ENCODE measurements around the gene WDR59. TPM values are rescaled to one million over a fixed set of nuclear protein-coding genes. Genes with fewer than 3 reads are reported as not detected.

Gene WDR59
- total RNA-seq, 4 donors from 2014 or later = 26.0 to 59.4 (median 48.4) TPM

DNA sequence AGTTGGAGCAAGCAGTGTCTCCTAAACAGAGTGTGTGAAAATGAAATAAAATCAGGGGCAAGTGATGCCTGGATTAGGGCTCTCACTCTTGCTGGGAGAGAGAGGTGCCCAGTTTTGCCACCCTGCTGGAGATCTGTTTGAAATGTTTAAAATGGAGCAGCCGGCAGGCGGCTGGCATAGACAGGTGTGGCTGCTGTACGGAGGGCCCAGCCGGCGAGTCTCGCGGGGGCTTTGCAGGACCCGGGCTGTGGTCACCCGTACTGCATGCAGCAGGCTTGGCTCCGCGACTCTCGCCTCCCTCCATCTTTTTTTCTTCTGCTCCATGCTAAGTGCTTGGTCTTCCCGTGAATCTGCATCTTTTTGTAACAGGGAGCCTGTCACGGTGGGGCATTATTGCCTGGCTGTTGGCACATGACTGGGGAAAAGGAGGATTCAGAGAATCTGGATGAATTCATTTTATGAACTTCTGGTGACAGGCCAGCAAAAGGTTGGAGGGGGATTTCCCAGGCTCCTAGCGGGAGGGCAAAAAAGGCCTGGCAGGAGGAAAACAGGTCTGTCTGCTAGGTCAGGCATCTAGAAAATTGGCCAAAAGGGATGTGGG, 15.7 kb upstream of the WDR59 start:
- 10 to 12% methylated on average over 15 of the region's 15 CpGs for WGBS, 2 donors
- H3K4me3 ChIP-seq (ENCODE audit: low read depth, poor library complexity, severe bottlenecking) = peak overlapping the region; percentile 78
- intact Hi-C loops (cut with DNase I; ENCODE audit: low total_unique reads) = no loop called here
- TF ChIP-seq POLR2A (IDR thresholded peaks at IDR 0.05) (no peak), CTCF (IDR thresholded peaks at IDR 0.05) (no peak)
- peak in 1 of 2 donors; percentile 85 for DNase-seq (ENCODE audit: low spot score in 2 of 2)

DNA sequence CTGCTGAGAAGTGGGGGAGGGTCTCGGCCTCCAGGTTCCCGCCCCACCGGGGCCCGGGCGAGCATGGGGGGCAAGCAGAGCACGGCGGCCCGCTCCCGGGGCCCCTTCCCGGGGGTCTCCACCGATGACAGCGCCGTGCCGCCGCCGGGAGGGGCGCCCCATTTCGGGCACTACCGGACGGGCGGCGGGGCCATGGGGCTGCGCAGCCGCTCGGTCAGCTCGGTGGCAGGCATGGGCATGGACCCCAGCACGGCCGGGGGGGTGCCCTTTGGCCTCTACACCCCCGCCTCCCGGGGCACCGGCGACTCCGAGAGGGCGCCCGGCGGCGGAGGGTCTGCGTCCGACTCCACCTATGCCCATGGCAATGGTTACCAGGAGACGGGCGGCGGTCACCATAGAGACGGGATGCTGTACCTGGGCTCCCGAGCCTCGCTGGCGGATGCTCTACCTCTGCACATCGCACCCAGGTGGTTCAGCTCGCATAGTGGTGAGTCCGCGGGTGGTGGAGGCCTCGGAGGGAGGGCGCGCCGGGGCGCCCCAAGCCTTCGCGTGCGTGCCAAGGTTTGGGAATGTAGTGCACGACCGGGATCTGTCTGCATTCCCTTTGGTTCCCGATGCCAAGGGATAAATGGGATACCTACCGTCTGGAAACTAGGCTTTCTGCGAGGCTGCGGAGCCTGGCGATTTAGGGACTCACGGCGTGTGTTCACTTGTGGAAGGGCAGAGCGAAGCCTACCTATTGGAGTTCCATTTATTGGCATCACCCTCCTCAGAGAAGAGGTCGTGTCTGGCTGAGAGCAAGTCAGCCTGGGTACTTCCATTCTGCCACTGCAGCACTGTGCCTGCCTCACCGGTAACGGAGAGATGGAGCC, 14.9 kb upstream of the WDR59 start:
- DNase-seq (ENCODE audit: low spot score in 2 of 2) = peak in 1 of 2 donors; percentile 91
- 2% methylated on average over 18 to 45 of the region's 71 CpGs for WGBS, 2 donors
- intact Hi-C loops (cut with DNase I; ENCODE audit: low total_unique reads) = loop anchor here (2.0 kb wide), 1 partner anchor 111 kb away; no protein-coding TSS in a partner anchor

DNA sequence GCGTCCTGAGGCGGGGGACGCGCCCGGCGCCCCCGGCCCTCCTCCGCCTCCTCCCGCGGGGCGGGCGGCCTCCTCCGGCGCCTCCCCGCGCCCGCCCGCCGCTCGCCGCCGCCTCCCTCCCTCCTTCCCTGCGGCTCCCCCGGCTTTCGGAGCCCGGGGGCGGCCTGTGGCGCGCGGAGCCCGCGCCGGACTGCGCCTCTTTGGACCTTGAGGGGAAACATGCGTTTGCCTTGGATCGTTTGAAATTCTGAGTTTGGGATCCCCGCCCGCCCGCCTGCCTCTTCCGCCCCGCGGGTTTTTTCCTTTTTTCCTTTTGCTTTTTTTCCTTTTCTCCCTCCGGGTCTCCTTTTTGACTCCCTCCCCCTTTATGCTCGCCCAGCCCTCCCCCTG, 14.3 kb upstream of the WDR59 start:
- intact Hi-C loops (cut with DNase I; ENCODE audit: low total_unique reads) = loop anchor here (2.0 kb wide), 1 partner anchor 112 kb away; no protein-coding TSS in a partner anchor
- DNase-seq (ENCODE audit: low spot score in 2 of 2) = peak in 1 of 2 donors; percentile 84
- no peak for TF ChIP-seq POLR2A (IDR thresholded peaks at IDR 0.05)
- no peak for TF ChIP-seq CTCF (IDR thresholded peaks at IDR 0.05)

More for the DNA sequence above, 14.9 kb upstream of the WDR59 start:
- TF ChIP-seq CTCF (IDR thresholded peaks at IDR 0.05) = no peak
- no peak for TF ChIP-seq POLR2A (IDR thresholded peaks at IDR 0.05)
- peak overlapping the region; percentile 78 for H3K4me3 ChIP-seq (ENCODE audit: low read depth, poor library complexity, severe bottlenecking)

GRCh38 chr16:74998481-74999218, 13.7 kb upstream of the WDR59 start, which contains the start of gene ZNRF1:
ZNRF1 (plus strand) TSS chr16:74999024; CDS start chr16:74999672, 648 bp downstream.
- peak; percentile 77 to 96 for DNase-seq (ENCODE audit: low spot score in 2 of 2)
- 0 to 1% methylated on average over 15 to 37 of the region's 73 CpGs for WGBS, 2 donors
- intact Hi-C loops (cut with DNase I; ENCODE audit: low total_unique reads) = loop anchor here (2.0 kb wide), 1 partner anchor 112 kb away; no protein-coding TSS in a partner anchor
- H3K4me3 ChIP-seq (ENCODE audit: low read depth, poor library complexity, severe bottlenecking) = peak within 1 kb of the TSS; percentile 78
- TF ChIP-seq CTCF (IDR thresholded peaks at IDR 0.05) = peak in 1 of 3 donors; percentile 40
- TF ChIP-seq POLR2A (IDR thresholded peaks at IDR 0.05) = no peak

More for the DNA sequence above, 14.3 kb upstream of the WDR59 start:
- 2% methylated on average over 22 to 26 of the region's 44 CpGs for WGBS, 2 donors
- peak overlapping the region; percentile 78 for H3K4me3 ChIP-seq (ENCODE audit: low read depth, poor library complexity, severe bottlenecking)

- DNase-seq (ENCODE audit: low spot score in 2 of 2) = peak in 1 of 2 donors; percentile 60
- TF ChIP-seq POLR2A (IDR thresholded peaks at IDR 0.05) = no peak
- no peak for TF ChIP-seq CTCF (IDR thresholded peaks at IDR 0.05)
- H3K4me3 ChIP-seq (ENCODE audit: low read depth, poor library complexity, severe bottlenecking) = no peak overlapping the region
- WGBS, 2 donors = 79 to 82% methylated on average over 8 of the region's 8 CpGs
- intact Hi-C loops (cut with DNase I; ENCODE audit: low total_unique reads) = no loop called here
These were observed 12.1 kb upstream of the WDR59 start for GRCh38 chr16:74997042-74997491.
